Epithelial cell of prostate (primary cell): ENCODE data around the gene HMGB1.
"Not testable (repeated sequence)": the region's sequence is repeated elsewhere in the genome, so short reads cannot be mapped to it uniquely, and the experiment has no call there.

ENCODE experiments used
- DNase-seq: peaks from one replicate; pipeline ENCODE4 v3.0.0-alpha.2; 2011; ENCODE audit warnings: low read depth, low spot score
- H3K27ac ChIP-seq: fragments of 450-650 bp; 2 replicates; pipeline ENCODE4 v1.5.1; 2017; ENCODE audit warnings: mild to moderate bottlenecking

Gene HMGB1

GRCh38 chr13:30466841-30467252 lies 1.1 kb upstream of the HMGB1 start:
- H3K27ac ChIP-seq: no peak overlapping the region
- no peak for DNase-seq

- DNase-seq: no peak
- no peak overlapping the region for H3K27ac ChIP-seq
Measured at GRCh38 chr13:30466358-30466714, 600 bp upstream of the HMGB1 start.

GRCh38 chr13:30465343-30465592 lies 468 bp downstream of the HMGB1 start:
- H3K27ac ChIP-seq: peak overlapping the region; percentile 95
- DNase-seq: no peak

GRCh38 chr13:30464496-30465342 lies 1.0 kb downstream of the HMGB1 start:
- peak overlapping the region; percentile 95 for H3K27ac ChIP-seq
- DNase-seq: peak; percentile 22

GRCh38 chr13:30463787-30464495 lies 1.8 kb downstream of the HMGB1 start:
- H3K27ac ChIP-seq: peak overlapping the region; percentile 95
- DNase-seq: no peak

- DNase-seq, H3K27ac ChIP-seq: not testable (repeated sequence)
Measured at GRCh38 chr13:30461279-30462066, 4.3 kb downstream of the HMGB1 start.

- DNase-seq: no peak
- no peak overlapping the region for H3K27ac ChIP-seq
Measured at GRCh38 chr13:30457306-30457891, 8.3 kb downstream of the HMGB1 start.

- H3K27ac ChIP-seq: no peak overlapping the region
- no peak for DNase-seq
Measured at GRCh38 chr13:30456290-30456689, 9.4 kb downstream of the HMGB1 start.

- DNase-seq: no peak
Measured at GRCh38 chr13:30454991-30455390, 10.7 kb downstream of the HMGB1 start.

GRCh38 chr13:30453727-30454126 lies 12.0 kb downstream of the HMGB1 start:
- H3K27ac ChIP-seq: no peak overlapping the region
- DNase-seq: no peak

More at GRCh38 chr13:30454991-30455390, 10.7 kb downstream of the HMGB1 start:
- H3K27ac ChIP-seq: no peak overlapping the region

GRCh38 chr13:30451476-30451875 lies 14.3 kb downstream of the HMGB1 start:
- not testable (repeated sequence) for H3K27ac ChIP-seq

GRCh38 chr13:30450066-30450465 lies 15.7 kb downstream of the HMGB1 start:
- no peak overlapping the region for H3K27ac ChIP-seq
- no peak for DNase-seq

More at GRCh38 chr13:30451476-30451875, 14.3 kb downstream of the HMGB1 start:
- DNase-seq: not testable (repeated sequence)

GRCh38 chr13:30448441-30448840 lies 17.3 kb downstream of the HMGB1 start:
- DNase-seq: no peak
- no peak overlapping the region for H3K27ac ChIP-seq

- H3K27ac ChIP-seq: no peak overlapping the region
- DNase-seq: no peak
Measured at GRCh38 chr13:30446126-30446500, 19.6 kb downstream of the HMGB1 start.

- DNase-seq: no peak
- no peak overlapping the region for H3K27ac ChIP-seq
Measured at GRCh38 chr13:30443957-30444404, 21.8 kb downstream of the HMGB1 start.

- not testable (repeated sequence) for DNase-seq, H3K27ac ChIP-seq
Measured at GRCh38 chr13:30443491-30443890, 22.2 kb downstream of the HMGB1 start.

GRCh38 chr13:30442926-30443325 lies 22.8 kb downstream of the HMGB1 start:
- H3K27ac ChIP-seq: no peak overlapping the region
- DNase-seq: no peak

- no peak for DNase-seq
- no peak overlapping the region for H3K27ac ChIP-seq
Measured at GRCh38 chr13:30440910-30441703, 24.6 kb downstream of the HMGB1 start.

GRCh38 chr13:30438286-30438685 lies 27.4 kb downstream of the HMGB1 start:
- no peak for DNase-seq
- H3K27ac ChIP-seq: no peak overlapping the region

- DNase-seq: no peak
- H3K27ac ChIP-seq: no peak overlapping the region
Measured at GRCh38 chr13:30437177-30437576, 28.6 kb downstream of the HMGB1 start.
